HG03175 (cell line): ENCODE measurements around the gene AKNA.

Experiments used
- ATAC-seq: cut with Tn5 transposase; IDR thresholded peaks from one replicate; pipeline ENCODE4 v1.9.1; 2021; ENCODE audit warnings: mild to moderate bottlenecking, moderate library complexity; ENCODE audit not compliant: unreplicated experiment

The AKNA gene

DNA sequence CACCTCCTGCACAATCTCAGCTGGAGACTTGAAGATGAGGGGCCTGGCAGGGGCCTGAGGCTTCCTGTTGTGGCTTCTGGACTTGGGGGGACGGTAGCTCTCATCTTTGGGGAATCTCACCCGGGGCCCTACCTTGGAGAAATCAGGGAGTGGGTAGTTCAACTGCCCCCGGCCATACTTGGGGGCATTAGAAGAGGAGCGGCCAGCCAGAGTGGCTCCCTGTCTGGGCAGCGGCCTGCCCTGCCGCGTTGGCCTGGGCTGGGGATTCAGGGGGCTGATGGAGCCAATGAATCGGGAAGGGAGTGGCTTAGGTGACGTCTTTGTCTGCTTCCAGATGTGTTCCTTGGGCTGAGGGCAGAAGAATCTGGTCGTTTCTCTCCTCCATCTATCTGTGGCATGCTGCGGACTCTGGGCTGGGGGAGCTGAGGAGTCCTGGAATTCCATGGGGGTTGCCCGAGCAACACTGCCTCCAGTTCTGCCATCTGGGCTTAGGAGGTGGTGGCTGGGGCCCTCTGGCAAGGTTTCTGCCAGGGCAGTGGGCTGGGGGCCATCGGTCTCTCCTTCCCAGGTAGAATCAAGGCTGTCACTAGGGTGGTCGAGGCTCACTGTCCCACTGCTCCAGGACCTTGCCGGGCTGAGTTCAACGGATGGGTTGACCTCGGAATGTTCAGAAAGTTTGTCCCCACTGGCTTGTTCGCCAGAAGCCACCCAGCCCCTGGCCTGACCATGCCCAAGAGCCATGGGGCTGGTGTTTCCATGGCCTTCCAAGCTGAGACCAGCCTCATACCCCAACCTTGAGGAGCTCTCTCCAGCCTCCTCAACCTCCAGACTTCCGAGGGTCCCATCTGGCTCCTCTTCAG, 11.0 kb downstream of the AKNA start:
- ATAC-seq: no peak

- ATAC-seq: no peak
Observed at GRCh38 chr9:114375386-114376175, 12.2 kb downstream of the AKNA start.

DNA sequence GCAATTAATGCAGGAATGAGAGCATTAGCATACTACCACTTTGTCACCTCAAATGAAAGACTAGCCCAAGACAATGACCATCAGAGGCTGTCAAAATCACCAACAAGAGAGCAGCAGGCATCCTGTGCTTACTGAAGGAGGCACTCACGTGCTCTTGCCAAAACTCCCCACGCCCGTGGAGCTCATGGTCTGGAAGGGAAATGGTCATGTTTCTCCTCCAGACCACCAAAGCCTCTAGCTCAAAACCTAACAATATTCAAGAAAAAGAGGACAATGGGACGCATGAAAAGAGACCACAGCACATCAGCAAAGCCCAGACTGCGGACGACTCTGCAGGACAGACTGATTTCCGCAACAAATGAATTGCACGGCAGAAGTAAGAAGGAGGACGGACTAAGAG, 12.8 kb downstream of the AKNA start:
- no peak for ATAC-seq

GRCh38 chr9:114373960-114374730, 13.6 kb downstream of the AKNA start:
- no peak for ATAC-seq

DNA sequence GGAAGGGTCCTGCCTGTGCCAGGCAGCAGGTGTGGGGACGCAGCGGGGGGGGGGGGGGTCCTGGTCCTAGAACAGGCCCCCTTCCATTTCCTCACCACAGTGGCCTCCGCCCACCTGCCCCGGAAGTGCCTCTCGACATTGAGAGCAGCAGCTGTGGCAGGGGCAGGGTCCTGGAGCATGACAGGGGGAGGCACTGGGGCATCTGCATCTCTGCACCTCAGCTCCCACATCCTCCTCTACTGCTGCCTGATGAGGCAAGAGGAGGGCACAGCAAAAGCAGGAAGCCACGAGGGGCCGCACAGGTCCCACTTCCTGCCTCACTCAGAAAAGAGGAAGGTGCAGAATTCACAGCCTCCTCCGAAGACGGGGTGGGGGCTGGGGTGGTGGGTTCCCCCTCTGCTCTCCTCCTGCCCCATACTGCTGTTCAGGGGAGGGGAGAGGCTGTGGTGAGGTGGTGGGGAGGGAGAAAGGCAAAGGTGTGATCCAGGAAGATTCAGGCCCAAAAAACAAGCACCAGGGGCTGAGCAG, 14.8 kb downstream of the AKNA start:
- peak; percentile 93 for ATAC-seq

GRCh38 chr9:114371973-114372917, 15.5 kb downstream of the AKNA start:
- ATAC-seq: peak; percentile 19

DNA sequence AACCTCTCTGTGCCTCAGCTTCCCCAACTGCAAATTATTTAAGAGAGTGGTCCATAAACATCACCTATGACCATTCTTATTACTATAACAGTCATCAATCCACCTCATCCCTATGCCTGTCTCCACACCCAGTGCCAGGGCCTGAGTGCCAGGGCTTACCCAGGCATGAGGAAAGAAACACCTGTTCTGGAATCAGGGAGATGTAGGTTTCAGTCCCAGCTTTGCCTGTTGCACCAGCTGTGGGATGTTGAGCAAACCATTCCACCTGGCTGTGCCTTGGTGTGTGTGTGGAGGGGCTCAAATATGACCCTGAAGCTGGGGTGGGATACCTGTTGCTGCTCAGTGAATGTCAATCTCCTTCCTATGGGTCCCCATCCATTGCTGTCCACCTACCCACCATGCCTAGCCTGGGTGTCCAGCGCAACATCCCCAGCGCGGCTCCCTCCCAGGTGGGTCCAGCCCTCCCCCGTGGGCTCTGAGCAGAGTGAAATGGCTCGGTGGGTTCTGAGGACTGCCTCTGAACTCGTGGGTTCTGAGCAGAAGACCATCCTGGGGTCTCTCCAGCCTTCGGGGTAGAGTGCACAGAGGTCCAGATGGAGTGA, 16.3 kb downstream of the AKNA start:
- no peak for ATAC-seq

DNA sequence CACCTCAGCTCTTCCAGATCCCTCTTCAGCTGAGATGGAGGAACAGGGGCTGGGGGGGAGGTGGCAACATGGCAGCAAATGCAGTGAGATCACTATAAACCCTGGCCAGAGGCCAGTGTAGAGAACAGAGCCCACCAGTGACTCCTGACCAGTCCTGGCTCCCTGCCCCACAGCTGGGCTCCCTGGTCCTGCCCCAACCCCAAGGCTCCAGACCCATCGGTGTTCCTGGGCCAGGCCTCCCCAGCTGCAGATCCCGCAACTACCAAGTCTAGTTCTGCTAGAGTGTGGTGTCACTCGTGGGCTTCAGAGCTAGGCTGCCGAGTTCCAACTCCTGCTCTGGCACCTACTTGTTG, 16.8 kb downstream of the AKNA start:
- no peak for ATAC-seq

DNA sequence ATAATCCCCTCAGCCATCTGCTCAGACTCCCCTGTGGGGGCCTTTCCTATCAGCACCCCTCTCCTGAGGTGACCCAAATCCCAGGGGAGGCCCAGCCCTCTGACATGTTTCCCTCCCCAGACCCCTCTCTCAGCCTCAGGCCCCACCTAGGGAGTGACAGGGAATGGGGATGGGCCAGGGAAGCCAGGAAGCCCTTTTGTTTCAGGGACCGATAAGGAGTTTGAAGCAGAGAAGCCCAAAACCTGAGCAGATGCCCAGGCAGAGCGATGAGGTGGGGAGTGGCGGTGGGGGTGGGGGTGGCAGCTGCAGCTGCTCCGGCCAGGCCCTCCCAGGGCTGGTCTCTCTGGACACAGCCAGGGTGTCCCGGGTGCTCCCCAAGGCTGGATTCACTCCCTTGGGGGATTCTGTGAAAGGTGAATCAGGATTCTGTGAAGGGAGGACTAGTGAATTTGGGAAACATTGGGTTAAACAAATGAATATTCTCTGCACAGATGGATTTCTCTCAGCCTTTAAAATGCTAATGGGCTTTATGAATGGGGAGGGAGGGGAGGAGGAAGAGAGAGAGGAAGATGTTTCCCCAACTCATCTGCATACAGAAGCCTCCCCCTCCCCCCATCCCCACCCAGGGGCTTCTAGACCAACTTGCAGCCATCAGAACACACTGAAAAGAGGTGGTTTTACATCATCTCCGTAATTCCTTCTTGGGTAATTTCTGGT, 17.4 kb downstream of the AKNA start:
- ATAC-seq: no peak

GRCh38 chr9:114369216-114370130, 18.3 kb downstream of the AKNA start:
- no peak for ATAC-seq

DNA sequence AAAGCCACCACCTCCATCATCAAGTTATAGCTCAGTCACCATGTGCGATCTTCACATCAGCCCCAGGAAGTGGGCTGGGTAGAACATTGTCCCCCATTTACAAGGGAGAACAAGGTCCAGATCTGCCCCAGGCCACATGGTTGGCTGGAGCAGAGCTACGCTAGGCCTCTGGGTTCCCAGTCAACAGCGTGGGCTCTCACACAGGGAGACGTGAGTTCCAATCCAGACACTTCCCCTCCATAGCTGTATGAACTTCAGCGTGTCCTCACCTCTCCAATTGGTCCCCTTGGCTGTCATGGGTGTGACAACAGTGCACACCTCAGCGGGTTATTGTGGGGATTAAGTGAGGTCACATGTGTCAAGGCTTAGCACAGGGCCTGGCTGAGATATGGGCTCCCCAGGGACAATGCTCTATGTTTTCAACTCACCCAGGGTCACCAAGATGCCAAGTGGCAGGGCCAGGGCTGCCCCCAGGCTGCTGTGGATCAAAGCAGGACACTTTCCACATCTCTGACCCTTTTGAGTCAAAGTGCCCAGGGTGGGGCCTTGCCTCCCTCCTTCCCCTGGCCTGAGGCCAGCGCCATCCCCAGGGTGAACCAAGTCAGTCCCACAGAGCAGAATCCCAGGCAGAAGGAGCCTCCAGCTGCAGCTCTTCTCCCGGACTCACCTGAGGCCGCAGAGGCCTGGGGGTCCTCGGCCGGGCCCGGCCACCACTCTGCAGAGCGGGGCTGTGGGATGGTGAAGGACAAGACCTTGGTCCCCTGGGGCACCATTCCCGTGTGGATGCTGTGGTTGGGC, 19.8 kb downstream of the AKNA start:
- no peak for ATAC-seq

- ATAC-seq: no peak
Observed at GRCh38 chr9:114367366-114367765, 20.4 kb downstream of the AKNA start.

- ATAC-seq: peak; percentile 49
Observed at GRCh38 chr9:114366334-114367128, 21.3 kb downstream of the AKNA start.

DNA sequence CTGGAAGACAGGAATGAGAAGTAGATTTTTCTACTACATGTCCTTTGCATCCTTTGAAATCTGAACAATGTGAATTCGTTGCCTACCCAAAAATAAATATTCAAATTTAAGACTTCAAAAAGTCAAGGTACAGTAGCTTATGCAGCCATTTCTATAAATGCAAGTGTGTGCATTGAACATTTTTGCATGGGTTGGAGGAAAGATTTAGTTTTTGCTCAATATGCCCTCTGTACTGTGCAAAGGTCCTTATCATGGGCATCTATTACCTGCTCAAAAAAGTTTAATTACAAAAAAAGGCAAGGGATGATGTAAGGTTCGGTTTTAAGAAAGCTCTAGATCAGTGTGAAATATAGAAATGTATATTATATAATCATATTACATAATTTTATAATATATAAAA, 22.6 kb downstream of the AKNA start:
- no peak for ATAC-seq

- ATAC-seq: no peak
Observed at GRCh38 chr9:114364134-114365041, 23.4 kb downstream of the AKNA start.
